Parathyroid adenoma (tissue), 2 donors: ENCODE data around the gene DPYSL3.

Source experiments
- H2AFZ ChIP-seq: fragments of 300-600 bp; sonication (generic); one replicate; pipeline ENCODE4 v1.7.0; 2017; ENCODE audit warnings: antibody characterized with exemption, mild to moderate bottlenecking
- H3K27ac ChIP-seq: fragments of 300-600 bp; sonication (generic); one replicate; pipeline ENCODE4 v1.7.0; 2017
- H3K27me3 ChIP-seq: fragments of 300-600 bp; sonication (generic); one replicate; pipeline ENCODE4 v1.7.0; 2017; ENCODE audit warnings: low read length; ENCODE audit not compliant: control insufficient read depth, insufficient read depth
- H3K36me3 ChIP-seq: fragments of 300-600 bp; sonication (generic); one replicate; pipeline ENCODE4 v1.7.0; 2017; ENCODE audit warnings: low read length; ENCODE audit not compliant: control insufficient read depth, insufficient read depth
- H3K4me1 ChIP-seq: fragments of 300-600 bp; sonication (generic); one replicate; pipeline ENCODE4 v1.7.0; 2017; ENCODE audit warnings: control low read depth
- H3K4me2 ChIP-seq: fragments of 300-600 bp; sonication (generic); one replicate; pipeline ENCODE4 v1.7.0; 2017; ENCODE audit warnings: low read length
- H3K4me3 ChIP-seq: fragments of 300-600 bp; sonication (generic); one replicate; pipeline ENCODE4 v1.7.0; 2017; ENCODE audit warnings: low read depth, low read length
- H3K79me2 ChIP-seq: fragments of 300-600 bp; sonication (generic); one replicate; pipeline ENCODE4 v1.7.0; 2017; ENCODE audit warnings: control low read depth
- H3K9ac ChIP-seq: fragments of 300-600 bp; sonication (generic); one replicate; pipeline ENCODE4 v1.7.0; 2017; ENCODE audit warnings: mild to moderate bottlenecking
- H3K9me3 ChIP-seq: fragments of 300-600 bp; sonication (generic); one replicate; pipeline ENCODE4 v1.7.0; 2017; ENCODE audit warnings: low read length; ENCODE audit not compliant: control insufficient read depth
- TF ChIP-seq, protein P1 (sequence below): fragments of 300-600 bp; sonication (generic); IDR thresholded peaks from one replicate; pipeline ENCODE4 v1.7.0; 2017; ENCODE audit warnings: antibody characterized with exemption, mild to moderate bottlenecking
- donor health status: primary hyperparathyroidism.

The DPYSL3 gene

DNA sequence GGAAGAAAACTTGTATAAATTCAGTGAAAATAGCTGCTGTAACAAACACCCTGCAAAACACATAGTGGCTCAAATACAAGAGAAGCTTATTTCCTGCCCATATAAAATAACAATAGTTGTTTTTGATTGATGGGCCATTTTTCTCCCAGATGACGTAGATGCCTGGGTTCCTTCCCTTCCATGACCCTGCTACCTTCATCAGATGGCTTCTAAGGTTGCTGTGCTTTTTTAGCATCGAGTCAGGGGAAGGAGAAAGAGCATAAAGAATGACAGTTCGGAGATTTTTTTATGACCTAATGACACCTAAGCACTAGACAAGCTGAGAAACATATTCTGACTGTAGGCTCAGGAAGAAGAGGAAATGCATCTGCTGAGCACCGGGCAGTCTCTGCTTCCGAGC lies 34.7 kb upstream of the DPYSL3 start:
- H3K9me3 ChIP-seq, result no peaks in the 10 kb centered on the region
- no peaks in the 10 kb centered on the region for H3K4me1 ChIP-seq
- H3K9ac ChIP-seq, result no peak overlapping the region
- TF ChIP-seq, protein P1, sequence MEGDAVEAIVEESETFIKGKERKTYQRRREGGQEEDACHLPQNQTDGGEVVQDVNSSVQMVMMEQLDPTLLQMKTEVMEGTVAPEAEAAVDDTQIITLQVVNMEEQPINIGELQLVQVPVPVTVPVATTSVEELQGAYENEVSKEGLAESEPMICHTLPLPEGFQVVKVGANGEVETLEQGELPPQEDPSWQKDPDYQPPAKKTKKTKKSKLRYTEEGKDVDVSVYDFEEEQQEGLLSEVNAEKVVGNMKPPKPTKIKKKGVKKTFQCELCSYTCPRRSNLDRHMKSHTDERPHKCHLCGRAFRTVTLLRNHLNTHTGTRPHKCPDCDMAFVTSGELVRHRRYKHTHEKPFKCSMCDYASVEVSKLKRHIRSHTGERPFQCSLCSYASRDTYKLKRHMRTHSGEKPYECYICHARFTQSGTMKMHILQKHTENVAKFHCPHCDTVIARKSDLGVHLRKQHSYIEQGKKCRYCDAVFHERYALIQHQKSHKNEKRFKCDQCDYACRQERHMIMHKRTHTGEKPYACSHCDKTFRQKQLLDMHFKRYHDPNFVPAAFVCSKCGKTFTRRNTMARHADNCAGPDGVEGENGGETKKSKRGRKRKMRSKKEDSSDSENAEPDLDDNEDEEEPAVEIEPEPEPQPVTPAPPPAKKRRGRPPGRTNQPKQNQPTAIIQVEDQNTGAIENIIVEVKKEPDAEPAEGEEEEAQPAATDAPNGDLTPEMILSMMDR, result no peak
- H3K27ac ChIP-seq, result no peak overlapping the region
- H2AFZ ChIP-seq, result no peak overlapping the region
- H3K27me3 ChIP-seq, result no peaks in the 10 kb centered on the region
- H3K4me2 ChIP-seq, result no peak overlapping the region
- no peaks in the 10 kb centered on the region for H3K79me2 ChIP-seq
- H3K36me3 ChIP-seq, result no peaks in the 10 kb centered on the region
- H3K4me3 ChIP-seq, result no peak overlapping the region

DNA sequence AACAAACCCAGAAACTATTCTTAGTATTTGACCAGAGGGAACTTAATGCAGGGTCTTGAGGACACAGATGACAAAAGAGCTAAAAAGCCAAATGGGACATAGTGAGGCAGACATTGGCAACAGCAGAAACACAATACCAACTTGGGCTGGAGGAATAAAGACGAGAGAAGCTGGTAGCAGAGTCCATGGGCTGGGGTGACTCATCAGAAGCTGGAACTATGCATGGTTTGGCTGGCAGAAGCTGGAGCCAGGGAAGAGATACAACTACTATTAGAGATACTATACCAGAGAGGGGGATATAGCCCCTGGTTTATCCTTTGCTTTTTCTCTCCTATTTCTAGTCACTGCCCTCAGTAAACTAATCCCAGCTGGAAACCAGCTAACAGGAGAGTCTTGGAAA lies 29.2 kb upstream of the DPYSL3 start:
- H3K4me1 ChIP-seq, result no peaks in the 10 kb centered on the region
- no peaks in the 10 kb centered on the region for H3K9me3 ChIP-seq
- H3K9ac ChIP-seq, result no peak overlapping the region
- TF ChIP-seq, protein P1, result no peak
- no peak overlapping the region for H3K4me3 ChIP-seq
- H3K36me3 ChIP-seq, result no peaks in the 10 kb centered on the region
- H2AFZ ChIP-seq, result no peak overlapping the region
- H3K79me2 ChIP-seq, result no peaks in the 10 kb centered on the region
- H3K27ac ChIP-seq, result no peak overlapping the region
- H3K4me2 ChIP-seq, result no peak overlapping the region
- no peaks in the 10 kb centered on the region for H3K27me3 ChIP-seq

DNA sequence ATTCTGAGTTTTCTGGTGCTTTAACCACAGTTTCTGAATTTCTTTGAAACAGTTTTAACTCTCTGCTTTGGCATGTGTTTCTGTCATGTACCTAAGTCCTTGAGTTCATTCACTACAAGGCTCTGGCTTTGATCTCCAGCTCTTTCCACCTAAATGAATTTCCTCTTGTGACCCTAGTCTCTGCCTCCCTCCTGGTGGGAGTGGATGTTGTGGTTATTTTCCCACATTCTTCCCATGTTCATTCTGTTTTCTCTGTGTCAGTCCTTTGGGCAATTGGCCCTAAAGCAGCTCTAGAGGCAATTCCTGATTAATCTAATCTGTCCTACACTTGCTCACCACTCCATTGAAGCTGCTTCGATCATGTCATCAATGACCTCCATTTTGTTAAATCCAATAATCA lies 28.4 kb upstream of the DPYSL3 start:
- H3K79me2 ChIP-seq, result no peaks in the 10 kb centered on the region
- H3K4me3 ChIP-seq, result no peak overlapping the region
- H3K4me1 ChIP-seq, result no peaks in the 10 kb centered on the region
- no peaks in the 10 kb centered on the region for H3K36me3 ChIP-seq
- H2AFZ ChIP-seq, result no peak overlapping the region
- H3K27ac ChIP-seq, result no peak overlapping the region
- no peak overlapping the region for H3K4me2 ChIP-seq
- H3K9me3 ChIP-seq, result no peaks in the 10 kb centered on the region
- no peaks in the 10 kb centered on the region for H3K27me3 ChIP-seq
- TF ChIP-seq, protein P1, result no peak
- no peak overlapping the region for H3K9ac ChIP-seq

DNA sequence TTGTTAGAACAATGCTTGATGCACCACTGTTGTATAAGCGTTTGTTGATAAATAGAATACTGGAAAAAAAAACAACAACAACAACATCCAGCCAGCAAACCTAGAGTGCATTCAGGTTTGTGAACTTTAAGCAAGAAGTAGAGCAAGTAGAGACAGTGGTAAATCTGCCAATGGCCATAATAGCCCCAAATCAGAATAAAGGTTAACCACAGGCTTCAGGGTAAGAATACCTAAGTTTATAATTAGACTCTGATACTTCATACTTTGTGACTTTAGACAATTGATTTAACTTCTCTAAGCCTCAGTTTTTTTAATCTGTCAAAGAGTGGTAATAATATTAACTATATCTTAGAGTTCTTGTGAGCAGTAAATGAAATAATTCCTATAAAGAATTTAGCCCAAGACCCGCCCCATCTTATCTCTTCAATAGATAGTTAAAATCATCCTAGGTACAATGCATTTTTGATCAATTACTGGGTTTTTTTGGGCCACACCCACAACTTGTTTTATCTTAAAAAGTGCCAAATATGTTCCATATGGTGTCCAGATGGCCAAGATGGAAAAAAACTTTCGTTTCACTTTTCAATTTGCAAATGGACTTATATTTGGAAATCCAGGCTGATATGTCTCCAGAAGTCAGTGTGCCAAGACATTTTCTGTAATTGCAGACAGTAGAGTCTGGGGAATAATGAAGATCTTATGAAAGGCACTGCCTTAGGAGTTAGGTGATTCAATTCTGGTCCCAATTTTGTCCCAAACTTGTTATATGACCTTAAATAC lies 24.5 kb upstream of the DPYSL3 start:
- Histone ChIP-seq H3K9me3 (no peaks in the 10 kb centered on the region), H3K4me2 (no peak overlapping the region), H3K9ac (no peak overlapping the region), H3K27me3 (no peaks in the 10 kb centered on the region), H3K79me2 (no peaks in the 10 kb centered on the region), H3K27ac (no peak overlapping the region), H3K36me3 (no peaks in the 10 kb centered on the region), H3K4me3 (no peak overlapping the region), H2AFZ (no peak overlapping the region), H3K4me1 (no peaks in the 10 kb centered on the region)
- TF ChIP-seq, protein P1, result no peak

DNA sequence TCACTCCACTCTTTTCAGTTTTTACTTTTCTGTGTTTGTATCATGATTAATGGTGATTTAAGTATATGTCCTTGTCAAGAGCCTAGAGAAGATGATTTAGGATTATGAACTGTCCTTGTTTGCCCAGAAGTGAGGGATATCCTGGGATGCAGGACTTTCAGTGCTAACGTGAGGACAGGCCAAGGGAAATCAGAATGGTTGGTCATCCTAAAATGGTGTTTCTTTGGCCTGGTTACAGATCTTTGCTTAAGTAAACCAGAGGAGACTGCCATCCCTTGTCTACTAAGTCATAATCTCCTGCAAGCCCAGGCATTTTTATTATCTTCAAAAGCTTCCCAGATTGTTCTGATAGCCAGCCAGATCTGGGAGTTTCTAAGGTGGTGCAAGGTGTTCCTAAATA lies 22.3 kb upstream of the DPYSL3 start:
- H3K4me2 ChIP-seq, result no peak overlapping the region
- no peaks in the 10 kb centered on the region for H3K4me1 ChIP-seq
- H3K79me2 ChIP-seq, result no peaks in the 10 kb centered on the region
- H3K4me3 ChIP-seq, result no peak overlapping the region
- no peaks in the 10 kb centered on the region for H3K9me3 ChIP-seq
- no peaks in the 10 kb centered on the region for H3K27me3 ChIP-seq
- no peak overlapping the region for H2AFZ ChIP-seq
- TF ChIP-seq, protein P1, result no peak
- no peak overlapping the region for H3K9ac ChIP-seq
- H3K27ac ChIP-seq, result no peak overlapping the region
- H3K36me3 ChIP-seq, result no peaks in the 10 kb centered on the region
